SU-DHL-6 (cell line): Measurements from ENCODE around the gene LIM2.
"Not testable (repeated sequence)": the region's sequence is repeated elsewhere in the genome, so short reads cannot be mapped to it uniquely, and the experiment has no call there.

Source experiments
- H2AFZ ChIP-seq: fragments of 200-600 bp; sonication (generic); 2 replicates; pipeline ENCODE4 v1.6.1; 2014; ENCODE audit warnings: low read depth, mild to moderate bottlenecking, moderate library complexity, mixed read lengths, antibody characterized with exemption, low read length; ENCODE audit not compliant: severe bottlenecking
- H3F3A ChIP-seq: fragments of 200-600 bp; shearing (Covaris generic); 2 replicates; pipeline ENCODE4 v1.6.0; 2016; ENCODE audit warnings: antibody characterized with exemption, mild to moderate bottlenecking; ENCODE audit not compliant: insufficient read depth
- H3K27ac ChIP-seq: fragments of 200-600 bp; sonication (generic); 2 replicates; pipeline ENCODE4 v1.5.1; 2016; ENCODE audit warnings: low read depth, mild to moderate bottlenecking, low read length, moderate library complexity, mixed read lengths
- H3K27me3 ChIP-seq: fragments of 200-600 bp; sonication (generic), shearing (Covaris generic); 2 replicates; pipeline ENCODE4 v1.6.0; 2014; ENCODE audit warnings: mild to moderate bottlenecking, low read length
- H3K36me3 ChIP-seq: fragments of 200-600 bp; sonication (generic); 2 replicates; pipeline ENCODE4 v1.6.1; 2014; ENCODE audit warnings: mild to moderate bottlenecking, low read length, mixed read lengths
- H3K4me2 ChIP-seq: fragments of 300-600, 200-600 bp; shearing (Covaris generic), sonication (generic); 2 replicates; pipeline ENCODE4 v1.6.0; 2014; ENCODE audit warnings: low read length, low read depth, mild to moderate bottlenecking; ENCODE audit not compliant: poor library complexity, severe bottlenecking
- H3K4me3 ChIP-seq: fragments of 200-600 bp; sonication (generic); 2 replicates; pipeline ENCODE4 v1.5.1; 2014; ENCODE audit warnings: antibody characterized with exemption, low read length, mild to moderate bottlenecking, mixed read lengths; ENCODE audit not compliant: insufficient read depth, poor library complexity, severe bottlenecking
- H3K79me2 ChIP-seq: fragments of 200-600 bp; sonication (generic); 2 replicates; pipeline ENCODE4 v1.6.1; 2014; ENCODE audit warnings: mild to moderate bottlenecking, low read length, moderate library complexity; ENCODE audit not compliant: insufficient read depth
- H3K9ac ChIP-seq: fragments of 200-600 bp; sonication (generic); 2 replicates; pipeline ENCODE4 v1.7.0; 2014; ENCODE audit warnings: mild to moderate bottlenecking, low read length
- H3K9me2 ChIP-seq: fragments of 200-600 bp; sonication (generic); replicated peaks from 2 replicates; pipeline ENCODE4 v1.6.1; 2014; ENCODE audit warnings: low read length; ENCODE audit not compliant: insufficient read depth
- H3K9me3 ChIP-seq: fragments of 200-600 bp; sonication (generic); 2 replicates; pipeline ENCODE4 v1.6.1; 2014; ENCODE audit warnings: low read length, mixed read lengths; ENCODE audit not compliant: insufficient read depth
- H4K20me1 ChIP-seq: fragments of 200-600 bp; sonication (generic); 2 replicates; pipeline ENCODE4 v1.6.1; 2014; ENCODE audit warnings: low read depth, mild to moderate bottlenecking, antibody characterized with exemption, low read length, moderate library complexity, mixed read lengths
- EZH2phosphoT487 ChIP-seq: fragments of 200-600 bp; sonication (generic), shearing (Covaris generic); conservative IDR thresholded peaks from 2 replicates; pipeline ENCODE4 v1.6.1; 2018; ENCODE audit warnings: mild to moderate bottlenecking, antibody characterized with exemption, low read length, moderate library complexity, mixed read lengths
- TF ChIP-seq, protein P1 (sequence below): fragments of 200-600 bp; sonication (generic); IDR thresholded peaks from one replicate; pipeline ENCODE4 v1.5.1; 2017; ENCODE audit warnings: antibody characterized with exemption, mild to moderate bottlenecking, low read length, moderate library complexity; ENCODE audit not compliant: insufficient read depth, poor library complexity, severe bottlenecking

Gene LIM2

DNA sequence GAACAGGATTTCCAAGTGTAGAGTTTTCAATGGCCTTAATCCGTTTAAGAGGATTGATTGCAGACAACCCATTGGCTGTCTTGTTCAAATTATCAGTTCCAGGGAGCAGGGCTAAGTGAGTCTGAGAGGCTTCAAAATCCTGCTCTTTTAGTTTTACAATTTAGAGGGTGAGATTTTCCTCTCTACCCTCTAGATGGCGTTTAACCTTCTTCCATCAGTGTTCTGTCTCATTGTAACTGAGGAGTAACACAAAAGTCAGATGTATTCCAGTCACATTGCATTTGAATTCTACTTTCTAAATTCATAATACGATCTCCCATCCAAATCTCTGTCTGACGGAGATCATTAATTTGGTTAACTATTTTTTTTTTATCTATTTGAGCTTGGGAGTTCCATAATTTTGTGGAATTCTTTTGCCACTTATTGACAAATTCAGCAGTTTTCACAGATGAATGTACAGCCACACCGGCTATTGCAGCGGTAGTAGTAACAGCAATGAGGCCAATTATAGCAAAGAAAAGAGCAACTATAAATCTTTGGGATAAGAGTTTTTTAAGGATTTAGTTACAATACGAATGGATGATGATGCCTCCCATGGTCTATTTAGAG is 10.4 kb upstream of the LIM2 start:
- no peak overlapping the region for H3K27ac ChIP-seq
- H3K4me2 ChIP-seq, result no peak overlapping the region
- no peaks in the 10 kb centered on the region for H3K9me2 ChIP-seq
- H2AFZ ChIP-seq, result no peak overlapping the region
- peaks cover 16% of the 10 kb centered on the region; the same call in 1 of the 2 replicates for H3F3A ChIP-seq
- no peak overlapping the region for H3K4me3 ChIP-seq
- TF ChIP-seq EZH2phosphoT487, result no peak
- TF ChIP-seq, protein P1, sequence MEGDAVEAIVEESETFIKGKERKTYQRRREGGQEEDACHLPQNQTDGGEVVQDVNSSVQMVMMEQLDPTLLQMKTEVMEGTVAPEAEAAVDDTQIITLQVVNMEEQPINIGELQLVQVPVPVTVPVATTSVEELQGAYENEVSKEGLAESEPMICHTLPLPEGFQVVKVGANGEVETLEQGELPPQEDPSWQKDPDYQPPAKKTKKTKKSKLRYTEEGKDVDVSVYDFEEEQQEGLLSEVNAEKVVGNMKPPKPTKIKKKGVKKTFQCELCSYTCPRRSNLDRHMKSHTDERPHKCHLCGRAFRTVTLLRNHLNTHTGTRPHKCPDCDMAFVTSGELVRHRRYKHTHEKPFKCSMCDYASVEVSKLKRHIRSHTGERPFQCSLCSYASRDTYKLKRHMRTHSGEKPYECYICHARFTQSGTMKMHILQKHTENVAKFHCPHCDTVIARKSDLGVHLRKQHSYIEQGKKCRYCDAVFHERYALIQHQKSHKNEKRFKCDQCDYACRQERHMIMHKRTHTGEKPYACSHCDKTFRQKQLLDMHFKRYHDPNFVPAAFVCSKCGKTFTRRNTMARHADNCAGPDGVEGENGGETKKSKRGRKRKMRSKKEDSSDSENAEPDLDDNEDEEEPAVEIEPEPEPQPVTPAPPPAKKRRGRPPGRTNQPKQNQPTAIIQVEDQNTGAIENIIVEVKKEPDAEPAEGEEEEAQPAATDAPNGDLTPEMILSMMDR, result peak; percentile 38
- H3K79me2 ChIP-seq, result no peaks in the 10 kb centered on the region
- H3K36me3 ChIP-seq, result no peaks in the 10 kb centered on the region
- H4K20me1 ChIP-seq, result no peaks in the 10 kb centered on the region
- H3K9me3 ChIP-seq, result no peaks in the 10 kb centered on the region
- no peaks in the 10 kb centered on the region for H3K27me3 ChIP-seq
- no peak overlapping the region for H3K9ac ChIP-seq

DNA sequence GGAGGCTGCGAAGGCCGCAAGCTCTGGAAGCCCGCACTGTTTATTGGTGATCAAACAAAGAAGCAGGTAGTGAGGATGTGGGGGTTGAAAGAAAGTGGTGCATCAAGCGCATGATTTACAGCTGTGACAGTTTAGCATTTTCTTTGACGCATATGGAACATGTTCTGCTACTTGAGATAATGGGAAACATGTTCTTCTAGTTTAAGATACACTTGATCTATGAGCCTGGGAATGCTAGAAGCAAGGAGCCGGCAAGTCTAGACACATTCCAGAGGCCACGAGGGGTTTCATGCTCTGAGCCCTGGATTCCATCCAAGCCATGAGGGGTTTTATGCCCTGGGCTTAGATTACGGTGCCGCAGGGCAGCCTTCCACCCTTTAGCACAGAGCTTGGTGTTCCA is 9.7 kb upstream of the LIM2 start:
- H3K9ac ChIP-seq, H3K79me2 ChIP-seq, H3K9me2 ChIP-seq, H3K4me2 ChIP-seq, H4K20me1 ChIP-seq, H3K27me3 ChIP-seq, H3K4me3 ChIP-seq, H3K9me3 ChIP-seq, H3K27ac ChIP-seq, H2AFZ ChIP-seq, H3K36me3 ChIP-seq: not testable (repeated sequence)
- H3F3A ChIP-seq, result peaks cover 16% of the 10 kb centered on the region; the same call in 1 of the 2 replicates

DNA sequence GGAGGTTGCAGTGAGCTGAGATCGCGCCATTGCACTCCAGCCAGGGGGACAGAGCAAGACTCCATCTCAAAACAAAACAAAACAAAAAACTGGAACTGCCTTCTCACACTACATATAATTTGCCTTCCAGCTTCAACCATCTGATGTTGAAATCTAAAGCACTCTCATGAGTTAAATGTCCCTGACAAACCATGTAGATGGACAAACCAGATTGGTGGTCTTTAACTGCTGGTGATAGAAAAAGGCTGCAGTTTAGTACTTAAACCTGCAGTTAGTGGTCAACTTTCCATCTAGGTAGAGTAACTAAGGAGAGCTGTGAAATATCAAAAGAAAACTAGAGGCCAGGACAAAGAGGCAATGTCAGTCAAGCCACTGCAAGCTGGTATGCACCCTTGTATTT is 8.4 kb upstream of the LIM2 start:
- no peak overlapping the region for H3K9ac ChIP-seq
- TF ChIP-seq, protein P1, result no peak
- TF ChIP-seq EZH2phosphoT487, result no peak
- no peak overlapping the region for H3K4me2 ChIP-seq

DNA sequence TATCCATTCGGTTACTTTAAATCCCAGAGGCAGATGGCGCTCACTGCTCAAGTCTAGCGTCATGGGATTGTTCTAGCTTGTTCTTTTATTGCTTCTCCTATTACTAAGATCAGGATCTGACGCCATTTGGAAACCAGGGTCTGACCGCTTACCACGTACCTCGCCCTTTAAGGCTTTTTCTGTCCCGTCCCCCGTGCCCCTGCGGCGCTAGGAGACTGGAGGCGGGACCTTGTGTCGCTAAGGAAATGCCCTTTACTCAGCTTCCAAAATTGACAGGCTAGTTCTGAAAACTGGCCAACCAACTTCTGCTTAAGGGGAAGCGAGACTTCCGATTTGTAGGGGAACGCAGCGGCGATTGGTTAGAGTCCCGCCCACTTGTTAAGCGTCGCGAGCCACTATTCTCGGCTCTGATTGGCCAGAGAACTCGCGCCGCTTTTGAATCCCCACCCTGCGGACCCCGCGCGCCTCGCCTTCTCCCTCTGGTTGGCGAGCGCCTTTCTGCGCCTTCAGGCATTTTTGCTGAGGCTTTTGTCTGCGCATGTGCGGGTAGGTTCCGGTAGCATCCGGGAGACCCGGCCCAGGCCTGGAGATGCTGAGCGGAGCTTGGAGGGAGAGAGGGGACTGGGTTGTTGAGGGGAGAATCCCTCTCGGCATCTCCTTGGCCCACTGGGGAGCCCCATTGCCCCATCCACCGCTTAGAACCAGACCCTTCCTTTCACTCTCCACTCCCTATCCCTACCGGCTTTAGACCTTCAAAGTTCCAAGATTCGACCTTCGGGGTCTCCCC is 6.5 kb upstream of the LIM2 start:
- Histone ChIP-seq H3K4me2 (peak overlapping the region; percentile 98), H3K4me3 (peak overlapping the region; percentile 71), H2AFZ (peak overlapping the region; percentile 24), H3K27ac (peak overlapping the region; percentile 86), H3K9me3 (no peaks in the 10 kb centered on the region), H3K36me3 (no peaks in the 10 kb centered on the region), H3K9me2 (no peaks in the 10 kb centered on the region), H3F3A (peaks cover 16% of the 10 kb centered on the region; the same call in 1 of the 2 replicates), H3K27me3 (no peaks in the 10 kb centered on the region), H3K79me2 (no peaks in the 10 kb centered on the region), H3K9ac (peak overlapping the region; percentile 85), H4K20me1 (no peaks in the 10 kb centered on the region)
- no peak for TF ChIP-seq EZH2phosphoT487
- TF ChIP-seq, protein P1, result no peak

More for the DNA sequence above, 8.4 kb upstream of the LIM2 start:
- Histone ChIP-seq H3K27ac (no peak overlapping the region), H3K36me3 (no peaks in the 10 kb centered on the region), H3K79me2 (no peaks in the 10 kb centered on the region), H3K9me2 (no peaks in the 10 kb centered on the region), H3F3A (peaks cover 16% of the 10 kb centered on the region; the same call in 1 of the 2 replicates), H4K20me1 (no peaks in the 10 kb centered on the region), H3K9me3 (no peaks in the 10 kb centered on the region), H3K27me3 (no peaks in the 10 kb centered on the region), H2AFZ (no peak overlapping the region), H3K4me3 (no peak overlapping the region)
